LoVo (cell line): ENCODE data around the gene EPHA1.
A peak's percentile ranks its signal among the peaks of the same experiment; 100 is the strongest.

Source experiments
- DNase-seq: peaks from one replicate; pipeline ENCODE4 v3.0.0-alpha.2; 2016; ENCODE audit warnings: low spot score

Gene EPHA1

GRCh38 chr7:143388491-143389101 lies 20.1 kb downstream of the EPHA1 start:
- DNase-seq: no peak

GRCh38 chr7:143388051-143388450 lies 20.6 kb downstream of the EPHA1 start:
- DNase-seq: no peak

- no peak for DNase-seq
These were observed 21.3 kb downstream of the EPHA1 start for GRCh38 chr7:143387156-143387975.

GRCh38 chr7:143385891-143386781 lies 22.5 kb downstream of the EPHA1 start:
- no peak for DNase-seq

- DNase-seq: no peak
These were observed 23.7 kb downstream of the EPHA1 start for GRCh38 chr7:143384661-143385631.

- no peak for DNase-seq
These were observed 24.5 kb downstream of the EPHA1 start for GRCh38 chr7:143384148-143384547.

- no peak for DNase-seq
These were observed 25.1 kb downstream of the EPHA1 start for GRCh38 chr7:143383642-143383957.

GRCh38 chr7:143382791-143383641 lies 25.6 kb downstream of the EPHA1 start:
- DNase-seq: no peak

- no peak for DNase-seq
These were observed 26.4 kb downstream of the EPHA1 start for GRCh38 chr7:143382126-143382790.

- peak; percentile 51 for DNase-seq
These were observed 27.1 kb downstream of the EPHA1 start for GRCh38 chr7:143381427-143382125.

GRCh38 chr7:143380646-143381426 lies 27.8 kb downstream of the EPHA1 start, which contains the start of gene ZYX:
ZYX (plus strand) TSS chr7:143381345; CDS start chr7:143381572, 227 bp downstream.
- peak; percentile 95 for DNase-seq

GRCh38 chr7:143380260-143380645 lies 28.4 kb downstream of the EPHA1 start:
- DNase-seq: peak; percentile 89

- no peak for DNase-seq
These were observed 28.9 kb downstream of the EPHA1 start for GRCh38 chr7:143379611-143380259.

- DNase-seq: no peak
These were observed 32.3 kb downstream of the EPHA1 start for GRCh38 chr7:143376396-143376795.

- no peak for DNase-seq
These were observed 33.2 kb downstream of the EPHA1 start for GRCh38 chr7:143375298-143376034.

GRCh38 chr7:143374561-143374960 lies 34.1 kb downstream of the EPHA1 start:
- no peak for DNase-seq

- DNase-seq: no peak
These were observed 35.3 kb downstream of the EPHA1 start for GRCh38 chr7:143373255-143373794.
